Transverse colon (tissue), 4 donors: ENCODE results near the gene GNAT1. TPM values are rescaled to one million over a fixed set of nuclear protein-coding genes. Genes with fewer than 3 reads are reported as not detected.

Source experiments
- DNase-seq: peaks from one replicate; pipeline ENCODE4 v3.0.0-alpha.2; 2019
- H3K27ac ChIP-seq, 4 donors: fragments of 200-600 bp; sonication (generic); 2 replicates each; pipeline ENCODE4 v1.5.1; 2016 to 2018; ENCODE audit warnings: inconsistent platforms in 4 of 4
- H3K27me3 ChIP-seq: fragments of 200-600 bp; sonication (generic); 2 replicates; pipeline ENCODE4 v1.5.1; 2017; ENCODE audit warnings: inconsistent platforms
- H3K36me3 ChIP-seq, 4 donors: fragments of 200-600 bp; sonication (generic); 2 replicates each; pipeline ENCODE4 v1.5.1; 2017 to 2019; ENCODE audit warnings: inconsistent platforms in 4 of 4
- H3K4me1 ChIP-seq, 4 donors: fragments of 200-600 bp; sonication (generic); 2 replicates each; pipeline ENCODE4 v1.5.1; 2017 to 2020; ENCODE audit warnings: inconsistent platforms in 4 of 4
- H3K4me3 ChIP-seq, 4 donors: fragments of 200-600 bp; sonication (generic); 1 replicate in 1 of 4; 2 replicates in 3 of 4; pipeline versions ENCODE4 v1.5.1 to v1.6.1; 2017 to 2019; ENCODE audit warnings: inconsistent platforms in 4 of 4
- H3K9me3 ChIP-seq, 2 donors: fragments of 200-600 bp; sonication (generic); 2 replicates each; pipeline ENCODE4 v1.5.1; 2017 to 2019; ENCODE audit warnings: inconsistent platforms in 2 of 2
- EP300 ChIP-seq: sonication (generic); formaldehyde crosslinking; IDR thresholded peaks from one replicate; pipeline ENCODE4 v1.6.1; 2017; ENCODE audit warnings: antibody characterized with exemption, low read depth
- POLR2A ChIP-seq: fragments of 450-650 bp; IDR thresholded peaks from one replicate; pipeline ENCODE4 v1.6.1; 2016; ENCODE audit warnings: antibody characterized with exemption, mild to moderate bottlenecking, moderate library complexity
- POLR2AphosphoS5 ChIP-seq, 3 donors: sonication (generic); formaldehyde crosslinking; IDR thresholded peaks; one replicate each; pipeline ENCODE4 v1.6.1; 2016; ENCODE audit warnings: antibody characterized with exemption in 3 of 3
- WGBS, 2 donors: methylation state at CpG; one replicate each; pipeline ENCODE4 v1.1.5; 2018; ENCODE audit warnings: low coverage in 1 of 2; 5-methylcytosine and 5-hydroxymethylcytosine counted together
- in situ Hi-C, 4 donors: fragments of 200-750 bp; cut with MboI; loops; one replicate each; pipeline versions ENCODE4 v1.15.0 to v1.15.1; 2017; ENCODE audit warnings: low sequenced_read_pairs in 3 of 4, low pct_ligation_motif_present in 1 of 4, low pct_unique_long_range_greater_than_20kb in 1 of 4
- intact Hi-C: fragments of 100-400 bp; cut with DNase I; formaldehyde crosslinking; loops from one replicate; pipeline ENCODE4 v1.15.1; 2023; ENCODE audit warnings: low total_unique reads
- total RNA-seq, 4 donors: library from RNA; depleted of rRNA; stranded (reverse); fragments of >200 nt; gene quantifications; one replicate each; pipeline ENCODE4 v1.1.0, GENCODE V29; 2016
- TF ChIP-seq, protein P1 (sequence below), 5 experiments: fragments of 200-600 bp in 3 of 5; fragments of 450-650 bp in 2 of 5; sonication (generic) in 3 of 5; IDR thresholded peaks; 1 replicate in 2 of 5; 2 replicates in 3 of 5; pipeline ENCODE4 v1.5.1; 2016 to 2017; ENCODE audit warnings: antibody characterized with exemption in 5 of 5, inconsistent platforms in 3 of 5, mild to moderate bottlenecking in 2 of 5, moderate library complexity in 1 of 5

GNAT1 gene
- total RNA-seq, 4 donors from 2014 or later: not detected

DNA sequence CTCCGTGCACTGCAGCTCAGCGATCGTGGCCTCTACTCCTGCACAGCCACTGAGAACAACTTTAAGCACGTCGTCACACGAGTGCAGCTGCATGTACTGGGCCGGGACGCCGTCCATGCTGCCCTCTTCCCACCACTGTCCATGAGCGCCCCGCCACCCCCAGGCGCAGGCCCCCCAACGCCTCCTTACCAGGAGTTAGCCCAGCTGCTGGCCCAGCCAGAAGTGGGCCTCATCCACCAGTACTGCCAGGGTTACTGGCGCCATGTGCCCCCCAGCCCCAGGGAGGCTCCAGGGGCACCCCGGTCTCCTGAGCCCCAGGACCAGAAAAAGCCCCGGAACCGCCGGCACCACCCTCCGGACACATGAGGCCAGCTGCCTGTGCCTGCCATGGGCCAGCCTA is 3.7 kb upstream of the GNAT1 start:
- H3K36me3 ChIP-seq: no peaks in the 10 kb centered on the region
- in situ Hi-C loops: loop anchor here in 1 of 4 donors (10.0 kb wide), 1 partner anchor 63 kb away; no protein-coding TSS in a partner anchor
- WGBS, 2 donors: 89% methylated on average over 19 of the region's 19 CpGs; no CpG with 5 or more reads in 1 of the 2 donors

DNA sequence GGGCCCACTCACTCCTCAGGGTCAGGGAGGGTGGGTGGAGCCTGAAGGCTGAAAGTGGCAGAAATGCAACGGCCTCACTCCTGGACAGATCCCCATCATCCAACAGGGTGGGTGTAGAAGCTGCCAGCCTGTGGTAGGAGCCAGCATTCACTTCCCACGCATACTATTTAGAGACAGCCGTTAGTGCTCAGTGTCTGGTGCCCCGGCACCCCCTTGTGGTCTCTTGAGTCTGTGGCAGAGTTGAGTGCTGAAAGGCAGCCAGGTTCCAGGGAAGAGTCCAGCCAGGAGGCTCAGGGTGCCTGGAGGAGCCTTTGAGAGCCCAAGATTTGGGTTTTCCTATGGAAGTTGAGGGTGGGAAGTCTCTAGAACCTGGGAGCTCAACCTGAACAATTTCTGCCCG is 2.1 kb upstream of the GNAT1 start:
- Histone ChIP-seq H3K27ac (no peak overlapping the region), H3K36me3 (no peaks in the 10 kb centered on the region), H3K4me3 (no peak overlapping the region), H3K27me3 (peaks cover 16% of the 10 kb centered on the region), H3K4me1 (peaks cover 0 to 14% (median 7%) of the 10 kb centered on the region in 4 donors), H3K9me3 (no peaks in the 10 kb centered on the region)
- TF ChIP-seq EP300 (no peak), POLR2A (no peak), POLR2AphosphoS5 (IDR thresholded peaks at IDR 0.05) (no peak)
- TF ChIP-seq, protein P1, sequence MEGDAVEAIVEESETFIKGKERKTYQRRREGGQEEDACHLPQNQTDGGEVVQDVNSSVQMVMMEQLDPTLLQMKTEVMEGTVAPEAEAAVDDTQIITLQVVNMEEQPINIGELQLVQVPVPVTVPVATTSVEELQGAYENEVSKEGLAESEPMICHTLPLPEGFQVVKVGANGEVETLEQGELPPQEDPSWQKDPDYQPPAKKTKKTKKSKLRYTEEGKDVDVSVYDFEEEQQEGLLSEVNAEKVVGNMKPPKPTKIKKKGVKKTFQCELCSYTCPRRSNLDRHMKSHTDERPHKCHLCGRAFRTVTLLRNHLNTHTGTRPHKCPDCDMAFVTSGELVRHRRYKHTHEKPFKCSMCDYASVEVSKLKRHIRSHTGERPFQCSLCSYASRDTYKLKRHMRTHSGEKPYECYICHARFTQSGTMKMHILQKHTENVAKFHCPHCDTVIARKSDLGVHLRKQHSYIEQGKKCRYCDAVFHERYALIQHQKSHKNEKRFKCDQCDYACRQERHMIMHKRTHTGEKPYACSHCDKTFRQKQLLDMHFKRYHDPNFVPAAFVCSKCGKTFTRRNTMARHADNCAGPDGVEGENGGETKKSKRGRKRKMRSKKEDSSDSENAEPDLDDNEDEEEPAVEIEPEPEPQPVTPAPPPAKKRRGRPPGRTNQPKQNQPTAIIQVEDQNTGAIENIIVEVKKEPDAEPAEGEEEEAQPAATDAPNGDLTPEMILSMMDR (IDR thresholded peaks at IDR 0.05): peak; percentile 64 to 82 (median 72)
- intact Hi-C loops: loop anchor here (2.0 kb wide), 1 partner anchor 66 kb away; no protein-coding TSS in a partner anchor
- in situ Hi-C loops: loop anchor here in 1 of 4 donors (10.0 kb wide), 1 partner anchor 64 kb away; no protein-coding TSS in a partner anchor
- peak; percentile 75 for DNase-seq
- 5% methylated on average over 5 of the region's 5 CpGs; no CpG with 5 or more reads in 1 of the 2 donors for WGBS, 2 donors

More for the DNA sequence above, 3.7 kb upstream of the GNAT1 start:
- DNase-seq: no peak
- Histone ChIP-seq H3K4me1 (peaks cover 0 to 2% (median under 1%) of the 10 kb centered on the region in 4 donors), H3K4me3 (no peak overlapping the region), H3K27me3 (peaks cover under 1% of the 10 kb centered on the region), H3K27ac (no peak overlapping the region), H3K9me3 (no peaks in the 10 kb centered on the region)
- TF ChIP-seq POLR2A: no peak
- TF ChIP-seq EP300: no peak
- TF ChIP-seq POLR2AphosphoS5 (IDR thresholded peaks at IDR 0.05): no peak
- TF ChIP-seq, protein P1 (IDR thresholded peaks at IDR 0.05): no peak
- intact Hi-C loops: loop anchor here (2.0 kb wide), 1 partner anchor 65 kb away; no protein-coding TSS in a partner anchor

DNA sequence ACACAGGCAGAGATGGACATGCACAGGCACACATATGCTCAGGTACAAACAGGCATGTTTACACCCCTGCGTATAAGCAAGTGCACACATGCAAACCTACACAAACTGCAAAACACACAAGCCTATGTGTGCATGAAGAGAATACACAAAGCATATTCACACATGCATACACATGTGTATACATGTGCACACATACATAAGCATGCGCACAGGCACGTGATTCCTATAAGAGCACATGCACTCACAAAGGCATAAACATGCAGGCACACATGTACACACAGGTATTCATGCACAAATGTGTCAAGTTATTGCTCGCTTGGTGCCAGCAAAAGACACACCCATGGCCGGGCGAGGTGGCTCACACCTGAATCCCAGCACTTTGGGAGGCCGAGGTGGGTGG is 1.4 kb upstream of the GNAT1 start:
- peaks cover 23% of the 10 kb centered on the region for H3K27me3 ChIP-seq
- WGBS, 2 donors: 69% methylated on average over 7 of the region's 7 CpGs; no CpG with 5 or more reads in 1 of the 2 donors
- H3K4me3 ChIP-seq: no peak overlapping the region
- TF ChIP-seq POLR2A (no peak), EP300 (no peak), POLR2AphosphoS5 (IDR thresholded peaks at IDR 0.05) (no peak)
- TF ChIP-seq, protein P1 (IDR thresholded peaks at IDR 0.05): no peak
- peaks cover 0 to 20% (median 14%) of the 10 kb centered on the region in 4 donors for H3K4me1 ChIP-seq
- intact Hi-C loops (loop anchor here (2.0 to 5.0 kb wide), 2 partner anchors 67 to 82 kb away; no protein-coding TSS in a partner anchor), in situ Hi-C loops (loop anchor here in 3 of 4 donors (5.0 to 10.0 kb wide), 3 partner anchors 37 to 82 kb away; no protein-coding TSS in a partner anchor)
- no peaks in the 10 kb centered on the region for H3K9me3 ChIP-seq
- no peak overlapping the region for H3K27ac ChIP-seq
- no peaks in the 10 kb centered on the region for H3K36me3 ChIP-seq
- no peak for DNase-seq

DNA sequence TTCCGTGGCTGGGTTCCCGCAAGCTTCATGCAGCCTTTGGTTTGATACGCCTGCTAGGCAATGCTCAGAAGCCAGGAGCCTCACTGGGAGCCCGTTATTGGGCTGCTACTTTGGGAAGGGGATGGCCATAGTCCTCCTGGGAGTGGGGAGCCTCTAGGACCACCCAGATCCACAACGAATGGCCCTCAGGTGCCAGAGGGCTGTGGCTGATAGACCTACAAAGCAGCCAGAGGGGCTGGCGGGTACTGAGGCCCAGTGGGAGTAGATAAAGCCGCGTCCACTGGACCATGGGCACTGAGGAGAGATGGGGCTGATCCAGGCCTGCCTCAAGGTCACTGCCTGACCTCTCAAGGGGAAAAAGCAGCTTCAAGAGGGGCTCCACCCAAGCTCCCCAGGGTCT is 714 bp downstream of the GNAT1 start:
- no peaks in the 10 kb centered on the region for H3K9me3 ChIP-seq
- DNase-seq: no peak
- peaks cover 0 to 20% (median 15%) of the 10 kb centered on the region in 4 donors for H3K4me1 ChIP-seq
- intact Hi-C loops: loop anchor here (5.0 kb wide), 1 partner anchor 80 kb away; no protein-coding TSS in a partner anchor
- H3K36me3 ChIP-seq: no peaks in the 10 kb centered on the region
- TF ChIP-seq, protein P1 (IDR thresholded peaks at IDR 0.05): no peak
- TF ChIP-seq POLR2AphosphoS5 (IDR thresholded peaks at IDR 0.05): no peak
- no peak for TF ChIP-seq POLR2A
- no peak for TF ChIP-seq EP300
- in situ Hi-C loops: loop anchor here in 3 of 4 donors (5.0 to 10.0 kb wide), 3 partner anchors 35 to 80 kb away; no protein-coding TSS in a partner anchor
- H3K27me3 ChIP-seq: peaks cover 38% of the 10 kb centered on the region
- WGBS, 2 donors: 84% methylated on average over 6 of the region's 8 CpGs; no CpG with 5 or more reads in 1 of the 2 donors
- H3K4me3 ChIP-seq: no peak overlapping the region
- H3K27ac ChIP-seq: no peak overlapping the region
